Measurements from ENCODE around the gene MYRIP.

MYRIP gene

GRCh38 chr3:40308725-40309417 is 499.5 kb downstream of the MYRIP start:
- H3K4me1 ChIP-seq (ENCODE audit: control insufficient read depth, insufficient read depth, low read length): peaks cover 5% of the 10 kb centered on the region
- H3K36me3 ChIP-seq (ENCODE audit: control insufficient read depth, insufficient read depth, low read length): peaks cover 5% of the 10 kb centered on the region
- H3K9me3 ChIP-seq (ENCODE audit: control insufficient read depth, insufficient read depth, low read length): no peaks in the 10 kb centered on the region
- H3K9ac ChIP-seq (ENCODE audit: low read depth, low read length): peak overlapping the region; percentile 51
- peak overlapping the region; percentile 55 for H3K4me3 ChIP-seq (ENCODE audit: low read depth, low read length)
- no peaks in the 10 kb centered on the region for H3K27me3 ChIP-seq (ENCODE audit: control insufficient read depth, insufficient read depth, low read length)

- Histone ChIP-seq H3K36me3 (ENCODE audit: control insufficient read depth, insufficient read depth, low read length) (peaks cover 5% of the 10 kb centered on the region), H3K27me3 (ENCODE audit: control insufficient read depth, insufficient read depth, low read length) (no peaks in the 10 kb centered on the region), H3K9me3 (ENCODE audit: control insufficient read depth, insufficient read depth, low read length) (no peaks in the 10 kb centered on the region), H3K4me3 (ENCODE audit: low read depth, low read length) (peak within 1 kb of the TSS; percentile 84), H3K4me1 (ENCODE audit: control insufficient read depth, insufficient read depth, low read length) (peaks cover 5% of the 10 kb centered on the region), H3K9ac (ENCODE audit: low read depth, low read length) (peak within 1 kb of the TSS; percentile 87)
Measured at GRCh38 chr3:40309418-40309924, 500.1 kb downstream of the MYRIP start, which contains the start of gene EIF1B. EIF1B (plus strand) TSS chr3:40309707; CDS start chr3:40309942, 235 bp downstream.

Data from iPS-15b (cell line).